ENCODE results near the gene L3MBTL4.

L3MBTL4 gene

DNA sequence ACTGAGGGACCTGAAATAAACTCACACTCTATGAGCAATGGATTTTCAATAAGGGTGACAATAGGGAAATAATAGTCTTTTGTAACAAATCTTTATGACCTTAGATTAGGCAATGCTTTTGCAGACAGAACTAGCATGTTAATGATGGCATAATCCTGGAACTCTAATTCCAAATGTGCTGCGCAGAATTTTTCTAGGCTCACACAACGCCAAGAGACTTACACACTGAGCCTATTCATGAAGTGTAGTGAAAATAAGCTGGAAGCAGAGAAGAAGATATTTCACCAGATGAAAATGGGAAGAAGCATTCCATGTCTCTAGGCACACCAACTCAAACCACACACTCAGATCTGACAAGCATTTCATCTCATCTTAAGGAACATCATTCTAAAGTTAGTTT is 178.5 kb downstream of the L3MBTL4 start:
- ATAC-seq, result no peak
- no peak for TF ChIP-seq BACH2 (CRISPR knock-in tag; IDR thresholded peaks at IDR 0.05; ENCODE audit: borderline replicate concordance)

DNA sequence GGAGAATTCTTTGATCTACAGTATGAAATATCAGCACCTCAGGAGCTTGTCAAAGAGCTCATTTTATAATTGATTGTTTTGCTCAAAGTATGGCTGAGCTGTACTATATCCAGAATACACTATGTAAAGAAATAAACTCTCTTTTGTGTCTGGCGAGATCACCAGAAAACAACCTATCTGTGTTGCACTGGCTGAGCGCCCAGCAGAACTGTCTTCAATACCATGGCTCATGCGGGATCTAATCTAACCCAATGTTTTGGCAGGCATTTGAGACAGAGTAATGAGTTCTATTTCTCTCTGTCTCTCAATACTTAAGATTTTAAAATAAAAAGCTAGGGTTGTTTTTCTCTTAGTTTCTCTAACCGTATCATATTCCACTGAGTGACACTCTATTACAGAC is 192.4 kb downstream of the L3MBTL4 start:
- TF ChIP-seq TCF4 (CRISPR knock-in tag; IDR thresholded peaks at IDR 0.05; ENCODE audit: borderline replicate concordance) (no peak), OSR1 (CRISPR knock-in tag; IDR thresholded peaks at IDR 0.05) (no peak), ZC3H10 (CRISPR knock-in tag; IDR thresholded peaks at IDR 0.05) (no peak), SNAI2 (CRISPR knock-in tag; IDR thresholded peaks at IDR 0.05) (no peak), ZNF565 (CRISPR knock-in tag; conservative IDR thresholded peaks at IDR 0.05; ENCODE audit: low read depth) (no peak), GLIS3 (CRISPR knock-in tag; IDR thresholded peaks at IDR 0.05) (no peak), ARNTL (CRISPR knock-in tag; IDR thresholded peaks at IDR 0.05; ENCODE audit: borderline replicate concordance, low read depth) (no peak), BACH2 (CRISPR knock-in tag; IDR thresholded peaks at IDR 0.05; ENCODE audit: borderline replicate concordance) (no peak), RARB (CRISPR knock-in tag; IDR thresholded peaks at IDR 0.05) (no peak), ZNF70 (CRISPR knock-in tag; IDR thresholded peaks at IDR 0.05) (no peak), TOX (CRISPR knock-in tag; IDR thresholded peaks at IDR 0.05; ENCODE audit: borderline replicate concordance) (no peak)
- TF ChIP-seq, protein P1, sequence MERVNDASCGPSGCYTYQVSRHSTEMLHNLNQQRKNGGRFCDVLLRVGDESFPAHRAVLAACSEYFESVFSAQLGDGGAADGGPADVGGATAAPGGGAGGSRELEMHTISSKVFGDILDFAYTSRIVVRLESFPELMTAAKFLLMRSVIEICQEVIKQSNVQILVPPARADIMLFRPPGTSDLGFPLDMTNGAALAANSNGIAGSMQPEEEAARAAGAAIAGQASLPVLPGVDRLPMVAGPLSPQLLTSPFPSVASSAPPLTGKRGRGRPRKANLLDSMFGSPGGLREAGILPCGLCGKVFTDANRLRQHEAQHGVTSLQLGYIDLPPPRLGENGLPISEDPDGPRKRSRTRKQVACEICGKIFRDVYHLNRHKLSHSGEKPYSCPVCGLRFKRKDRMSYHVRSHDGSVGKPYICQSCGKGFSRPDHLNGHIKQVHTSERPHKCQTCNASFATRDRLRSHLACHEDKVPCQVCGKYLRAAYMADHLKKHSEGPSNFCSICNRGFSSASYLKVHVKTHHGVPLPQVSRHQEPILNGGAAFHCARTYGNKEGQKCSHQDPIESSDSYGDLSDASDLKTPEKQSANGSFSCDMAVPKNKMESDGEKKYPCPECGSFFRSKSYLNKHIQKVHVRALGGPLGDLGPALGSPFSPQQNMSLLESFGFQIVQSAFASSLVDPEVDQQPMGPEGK (CRISPR knock-in tag; IDR thresholded peaks at IDR 0.05; ENCODE audit: borderline replicate concordance), result no peak
- TF ChIP-seq, protein P2, sequence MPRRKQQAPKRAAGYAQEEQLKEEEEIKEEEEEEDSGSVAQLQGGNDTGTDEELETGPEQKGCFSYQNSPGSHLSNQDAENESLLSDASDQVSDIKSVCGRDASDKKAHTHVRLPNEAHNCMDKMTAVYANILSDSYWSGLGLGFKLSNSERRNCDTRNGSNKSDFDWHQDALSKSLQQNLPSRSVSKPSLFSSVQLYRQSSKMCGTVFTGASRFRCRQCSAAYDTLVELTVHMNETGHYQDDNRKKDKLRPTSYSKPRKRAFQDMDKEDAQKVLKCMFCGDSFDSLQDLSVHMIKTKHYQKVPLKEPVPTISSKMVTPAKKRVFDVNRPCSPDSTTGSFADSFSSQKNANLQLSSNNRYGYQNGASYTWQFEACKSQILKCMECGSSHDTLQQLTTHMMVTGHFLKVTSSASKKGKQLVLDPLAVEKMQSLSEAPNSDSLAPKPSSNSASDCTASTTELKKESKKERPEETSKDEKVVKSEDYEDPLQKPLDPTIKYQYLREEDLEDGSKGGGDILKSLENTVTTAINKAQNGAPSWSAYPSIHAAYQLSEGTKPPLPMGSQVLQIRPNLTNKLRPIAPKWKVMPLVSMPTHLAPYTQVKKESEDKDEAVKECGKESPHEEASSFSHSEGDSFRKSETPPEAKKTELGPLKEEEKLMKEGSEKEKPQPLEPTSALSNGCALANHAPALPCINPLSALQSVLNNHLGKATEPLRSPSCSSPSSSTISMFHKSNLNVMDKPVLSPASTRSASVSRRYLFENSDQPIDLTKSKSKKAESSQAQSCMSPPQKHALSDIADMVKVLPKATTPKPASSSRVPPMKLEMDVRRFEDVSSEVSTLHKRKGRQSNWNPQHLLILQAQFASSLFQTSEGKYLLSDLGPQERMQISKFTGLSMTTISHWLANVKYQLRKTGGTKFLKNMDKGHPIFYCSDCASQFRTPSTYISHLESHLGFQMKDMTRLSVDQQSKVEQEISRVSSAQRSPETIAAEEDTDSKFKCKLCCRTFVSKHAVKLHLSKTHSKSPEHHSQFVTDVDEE (CRISPR knock-in tag; IDR thresholded peaks at IDR 0.05), result no peak
- TF ChIP-seq, protein P3, sequence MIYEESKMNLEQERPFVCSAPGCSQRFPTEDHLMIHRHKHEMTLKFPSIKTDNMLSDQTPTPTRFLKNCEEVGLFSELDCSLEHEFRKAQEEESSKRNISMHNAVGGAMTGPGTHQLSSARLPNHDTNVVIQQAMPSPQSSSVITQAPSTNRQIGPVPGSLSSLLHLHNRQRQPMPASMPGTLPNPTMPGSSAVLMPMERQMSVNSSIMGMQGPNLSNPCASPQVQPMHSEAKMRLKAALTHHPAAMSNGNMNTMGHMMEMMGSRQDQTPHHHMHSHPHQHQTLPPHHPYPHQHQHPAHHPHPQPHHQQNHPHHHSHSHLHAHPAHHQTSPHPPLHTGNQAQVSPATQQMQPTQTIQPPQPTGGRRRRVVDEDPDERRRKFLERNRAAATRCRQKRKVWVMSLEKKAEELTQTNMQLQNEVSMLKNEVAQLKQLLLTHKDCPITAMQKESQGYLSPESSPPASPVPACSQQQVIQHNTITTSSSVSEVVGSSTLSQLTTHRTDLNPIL (CRISPR knock-in tag; IDR thresholded peaks at IDR 0.05; ENCODE audit: low read depth), result no peak
- TF ChIP-seq, protein P4, sequence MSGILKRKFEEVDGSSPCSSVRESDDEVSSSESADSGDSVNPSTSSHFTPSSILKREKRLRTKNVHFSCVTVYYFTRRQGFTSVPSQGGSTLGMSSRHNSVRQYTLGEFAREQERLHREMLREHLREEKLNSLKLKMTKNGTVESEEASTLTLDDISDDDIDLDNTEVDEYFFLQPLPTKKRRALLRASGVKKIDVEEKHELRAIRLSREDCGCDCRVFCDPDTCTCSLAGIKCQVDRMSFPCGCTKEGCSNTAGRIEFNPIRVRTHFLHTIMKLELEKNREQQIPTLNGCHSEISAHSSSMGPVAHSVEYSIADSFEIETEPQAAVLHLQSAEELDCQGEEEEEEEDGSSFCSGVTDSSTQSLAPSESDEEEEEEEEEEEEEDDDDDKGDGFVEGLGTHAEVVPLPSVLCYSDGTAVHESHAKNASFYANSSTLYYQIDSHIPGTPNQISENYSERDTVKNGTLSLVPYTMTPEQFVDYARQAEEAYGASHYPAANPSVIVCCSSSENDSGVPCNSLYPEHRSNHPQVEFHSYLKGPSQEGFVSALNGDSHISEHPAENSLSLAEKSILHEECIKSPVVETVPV (CRISPR knock-in tag; IDR thresholded peaks at IDR 0.05), result no peak
- ATAC-seq, result no peak

DNA sequence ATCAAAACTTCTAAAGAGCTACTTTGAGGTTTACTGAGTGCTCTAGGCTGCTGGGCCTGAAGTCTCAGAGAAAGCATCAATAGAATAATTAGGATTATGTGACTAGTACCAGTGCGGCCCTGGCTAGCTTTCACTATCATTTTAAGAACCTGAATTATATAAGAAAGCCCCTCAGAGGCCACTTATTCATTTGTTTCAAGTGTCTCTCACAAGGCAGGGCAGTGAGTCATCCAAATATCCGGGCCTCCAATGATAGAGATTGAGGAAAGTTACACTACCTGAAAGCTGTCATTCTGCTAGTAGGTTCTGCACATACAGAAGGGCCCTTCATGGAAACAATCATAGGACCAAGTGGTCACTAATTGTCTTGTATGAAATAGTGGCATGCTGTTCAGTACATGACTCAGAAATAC is 193.1 kb downstream of the L3MBTL4 start:
- no peak for ATAC-seq
- TF ChIP-seq TOX (CRISPR knock-in tag; IDR thresholded peaks at IDR 0.05; ENCODE audit: borderline replicate concordance) (no peak), RARB (CRISPR knock-in tag; IDR thresholded peaks at IDR 0.05) (no peak), ARNTL (CRISPR knock-in tag; IDR thresholded peaks at IDR 0.05; ENCODE audit: borderline replicate concordance, low read depth) (no peak), CSDC2 (CRISPR knock-in tag; IDR thresholded peaks at IDR 0.05) (no peak), ISL1 (CRISPR knock-in tag; IDR thresholded peaks at IDR 0.05) (no peak), SNAI2 (CRISPR knock-in tag; IDR thresholded peaks at IDR 0.05) (no peak), BACH2 (CRISPR knock-in tag; IDR thresholded peaks at IDR 0.05; ENCODE audit: borderline replicate concordance) (no peak), GLIS3 (CRISPR knock-in tag; IDR thresholded peaks at IDR 0.05) (no peak), ZNF565 (CRISPR knock-in tag; conservative IDR thresholded peaks at IDR 0.05; ENCODE audit: low read depth) (no peak), ZNF70 (CRISPR knock-in tag; IDR thresholded peaks at IDR 0.05) (no peak), ESRRG (CRISPR knock-in tag; IDR thresholded peaks at IDR 0.05) (no peak), ZFP3 (CRISPR knock-in tag; IDR thresholded peaks at IDR 0.05) (no peak), ZC3H10 (CRISPR knock-in tag; IDR thresholded peaks at IDR 0.05) (no peak), TCF4 (CRISPR knock-in tag; IDR thresholded peaks at IDR 0.05; ENCODE audit: borderline replicate concordance) (no peak)
- TF ChIP-seq, protein P4 (CRISPR knock-in tag; IDR thresholded peaks at IDR 0.05), result no peak
- TF ChIP-seq, protein P2 (CRISPR knock-in tag; IDR thresholded peaks at IDR 0.05), result no peak
- TF ChIP-seq, protein P5, sequence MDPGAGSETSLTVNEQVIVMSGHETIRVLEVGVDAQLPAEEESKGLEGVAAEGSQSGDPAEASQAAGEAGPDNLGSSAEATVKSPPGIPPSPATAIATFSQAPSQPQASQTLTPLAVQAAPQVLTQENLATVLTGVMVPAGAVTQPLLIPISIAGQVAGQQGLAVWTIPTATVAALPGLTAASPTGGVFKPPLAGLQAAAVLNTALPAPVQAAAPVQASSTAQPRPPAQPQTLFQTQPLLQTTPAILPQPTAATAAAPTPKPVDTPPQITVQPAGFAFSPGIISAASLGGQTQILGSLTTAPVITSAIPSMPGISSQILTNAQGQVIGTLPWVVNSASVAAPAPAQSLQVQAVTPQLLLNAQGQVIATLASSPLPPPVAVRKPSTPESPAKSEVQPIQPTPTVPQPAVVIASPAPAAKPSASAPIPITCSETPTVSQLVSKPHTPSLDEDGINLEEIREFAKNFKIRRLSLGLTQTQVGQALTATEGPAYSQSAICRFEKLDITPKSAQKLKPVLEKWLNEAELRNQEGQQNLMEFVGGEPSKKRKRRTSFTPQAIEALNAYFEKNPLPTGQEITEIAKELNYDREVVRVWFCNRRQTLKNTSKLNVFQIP (CRISPR knock-in tag; IDR thresholded peaks at IDR 0.05; ENCODE audit: borderline replicate concordance, low read depth), result no peak
- TF ChIP-seq, protein P1 (CRISPR knock-in tag; IDR thresholded peaks at IDR 0.05; ENCODE audit: borderline replicate concordance), result no peak
